HL-60 (cell line): ENCODE measurements around the gene RER1.

Experiments
- GABPA ChIP-seq: IDR thresholded peaks from 2 replicates; pipeline ENCODE4 v1.6.1; 2012; ENCODE audit warnings: low read depth
- POLR2AphosphoS5 ChIP-seq: IDR thresholded peaks from 2 replicates; pipeline ENCODE4 v1.6.1; 2012; ENCODE audit warnings: low read depth
- TF ChIP-seq, protein P1 (sequence below): IDR thresholded peaks from one replicate; pipeline ENCODE4 v1.5.1; 2011; ENCODE audit warnings: low read length, control low read depth, inconsistent platforms; ENCODE audit not compliant: insufficient read depth

DNA sequence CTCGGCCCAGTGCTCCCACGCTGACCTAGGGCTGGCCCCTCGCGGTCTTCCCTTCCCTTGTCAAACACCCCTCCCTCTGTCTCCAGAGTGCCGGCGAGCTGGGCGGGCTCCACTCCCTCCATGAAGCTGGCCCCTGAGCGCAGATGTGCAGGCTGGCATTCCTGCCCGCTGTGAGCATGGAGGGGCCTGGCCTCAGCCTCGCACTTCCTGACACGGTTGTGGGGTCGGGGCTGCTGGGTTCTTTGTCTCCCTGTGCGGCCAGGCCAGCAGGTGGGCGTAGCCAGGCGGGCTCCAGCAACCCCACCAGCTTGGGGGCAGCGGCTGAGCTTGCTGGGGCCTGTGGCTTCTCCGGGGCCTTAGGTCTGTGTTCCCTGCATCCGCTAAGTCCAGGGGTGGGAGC lies 34.9 kb downstream of the RER1 start:
- TF ChIP-seq, protein P1, sequence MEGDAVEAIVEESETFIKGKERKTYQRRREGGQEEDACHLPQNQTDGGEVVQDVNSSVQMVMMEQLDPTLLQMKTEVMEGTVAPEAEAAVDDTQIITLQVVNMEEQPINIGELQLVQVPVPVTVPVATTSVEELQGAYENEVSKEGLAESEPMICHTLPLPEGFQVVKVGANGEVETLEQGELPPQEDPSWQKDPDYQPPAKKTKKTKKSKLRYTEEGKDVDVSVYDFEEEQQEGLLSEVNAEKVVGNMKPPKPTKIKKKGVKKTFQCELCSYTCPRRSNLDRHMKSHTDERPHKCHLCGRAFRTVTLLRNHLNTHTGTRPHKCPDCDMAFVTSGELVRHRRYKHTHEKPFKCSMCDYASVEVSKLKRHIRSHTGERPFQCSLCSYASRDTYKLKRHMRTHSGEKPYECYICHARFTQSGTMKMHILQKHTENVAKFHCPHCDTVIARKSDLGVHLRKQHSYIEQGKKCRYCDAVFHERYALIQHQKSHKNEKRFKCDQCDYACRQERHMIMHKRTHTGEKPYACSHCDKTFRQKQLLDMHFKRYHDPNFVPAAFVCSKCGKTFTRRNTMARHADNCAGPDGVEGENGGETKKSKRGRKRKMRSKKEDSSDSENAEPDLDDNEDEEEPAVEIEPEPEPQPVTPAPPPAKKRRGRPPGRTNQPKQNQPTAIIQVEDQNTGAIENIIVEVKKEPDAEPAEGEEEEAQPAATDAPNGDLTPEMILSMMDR = no peak
- no peak for TF ChIP-seq POLR2AphosphoS5
- TF ChIP-seq GABPA = no peak
